HEK293 (cell line): ENCODE measurements around the gene TAS1R3.

Experiments
- YY1 ChIP-seq: fragments of 450-650 bp; formaldehyde crosslinking; IDR thresholded peaks from 2 replicates; pipeline ENCODE4 v1.5.1; 2018; ENCODE audit warnings: missing biosample characterization, missing genetic modification characterization
- ZBTB1 ChIP-seq: fragments of 450-650 bp; formaldehyde crosslinking; IDR thresholded peaks from 2 replicates; pipeline ENCODE4 v1.5.1; 2016; ENCODE audit warnings: missing biosample characterization, missing genetic modification characterization
- ZNF132 ChIP-seq: fragments of 450-650 bp; formaldehyde crosslinking; IDR thresholded peaks from 2 replicates; pipeline ENCODE4 v1.5.1; 2017; ENCODE audit warnings: missing biosample characterization, missing genetic modification characterization, borderline replicate concordance
- ZNF175 ChIP-seq: fragments of 450-650 bp; formaldehyde crosslinking; IDR thresholded peaks from 2 replicates; pipeline ENCODE4 v1.5.1; 2016; ENCODE audit warnings: missing biosample characterization, missing genetic modification characterization
- ZNF274 ChIP-seq, 2 experiments: fragments of 200-500 bp in 1 of 2; fragments of 450-650 bp in 1 of 2; sonication (Bioruptor generic) in 1 of 2; formaldehyde crosslinking in 1 of 2; IDR thresholded peaks; 2 replicates each; pipeline versions ENCODE4 v1.5.1 to v1.6.1; 2014 to 2016; ENCODE audit warnings: borderline replicate concordance in 1 of 2, inconsistent platforms in 1 of 2, low read length in 1 of 2, missing biosample characterization in 1 of 2, missing genetic modification characterization in 1 of 2

DNA sequence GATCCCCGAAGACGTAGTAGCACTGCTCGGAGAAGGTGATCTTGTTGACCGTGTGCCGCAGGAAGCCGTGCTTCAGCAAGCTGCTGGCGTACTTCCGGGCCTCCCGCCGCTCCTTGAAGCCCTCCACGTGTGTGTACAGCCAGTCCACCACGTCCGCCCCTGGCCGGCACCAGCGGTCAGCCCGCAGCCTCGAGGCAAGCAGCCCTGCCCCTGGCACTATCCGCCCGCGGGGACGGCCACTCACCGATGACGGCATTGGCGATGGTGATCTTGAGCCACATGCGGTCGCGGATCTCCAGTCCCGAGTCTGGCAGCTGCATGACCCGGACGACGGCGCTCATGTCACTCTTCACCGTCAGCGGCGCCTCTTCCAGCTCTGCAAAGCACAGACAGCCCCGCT, 7.2 kb downstream of the TAS1R3 start:
- TF ChIP-seq ZNF175 (tag by site-specific recombination) (no peak), ZNF274 (IDR thresholded peaks at IDR 0.05; ENCODE audit: low read length) (no peak), ZNF274 (tag by site-specific recombination; IDR thresholded peaks at IDR 0.05; ENCODE audit: borderline replicate concordance) (no peak), YY1 (no peak), ZNF132 (no peak), ZBTB1 (tag by site-specific recombination) (no peak)
